ENCODE data around the gene CLNK.

- no peak for TF ChIP-seq YY1 (IDR thresholded peaks at IDR 0.05; ENCODE audit: insufficient read depth, insufficient read length)
- TF ChIP-seq ZNF274 (IDR thresholded peaks at IDR 0.05; ENCODE audit: low read depth, low read length): no peak
Observed at GRCh38 chr4:10722957-10723356, 38.4 kb upstream of the CLNK start.
